Gastrocnemius medialis (tissue), 4 donors: ENCODE results near the gene KCNJ10.

Source experiments
- CTCF ChIP-seq, 5 experiments: fragments of 450-650 bp in 3 of 5; fragments of 200-600 bp in 2 of 5; sonication (generic) in 2 of 5; IDR thresholded peaks in 4 of 5; conservative IDR thresholded peaks in 1 of 5; 1 replicate in 4 of 5; 2 replicates in 1 of 5; pipeline ENCODE4 v1.5.1; 2016 to 2019; ENCODE audit warnings: antibody characterized with exemption in 5 of 5, mild to moderate bottlenecking in 3 of 5, moderate library complexity in 3 of 5
- POLR2A ChIP-seq, 2 donors: fragments of 450-650 bp; IDR thresholded peaks; one replicate each; pipeline ENCODE4 v1.6.1; 2017; ENCODE audit warnings: antibody characterized with exemption in 2 of 2, mild to moderate bottlenecking in 2 of 2, moderate library complexity in 2 of 2

- no peak for TF ChIP-seq CTCF (IDR thresholded peaks at IDR 0.05 in 4 of 5, conservative IDR thresholded peaks at IDR 0.05 in 1 of 5)
- TF ChIP-seq POLR2A (IDR thresholded peaks at IDR 0.05), result no peak
Measured at GRCh38 chr1:159977364-159978106, 92.4 kb downstream of the KCNJ10 start.
